ENCODE results near the gene POLN.
"Not testable (repeated sequence)": the region's sequence is repeated elsewhere in the genome, so short reads cannot be mapped to it uniquely, and the experiment has no call there.

Gene POLN

DNA sequence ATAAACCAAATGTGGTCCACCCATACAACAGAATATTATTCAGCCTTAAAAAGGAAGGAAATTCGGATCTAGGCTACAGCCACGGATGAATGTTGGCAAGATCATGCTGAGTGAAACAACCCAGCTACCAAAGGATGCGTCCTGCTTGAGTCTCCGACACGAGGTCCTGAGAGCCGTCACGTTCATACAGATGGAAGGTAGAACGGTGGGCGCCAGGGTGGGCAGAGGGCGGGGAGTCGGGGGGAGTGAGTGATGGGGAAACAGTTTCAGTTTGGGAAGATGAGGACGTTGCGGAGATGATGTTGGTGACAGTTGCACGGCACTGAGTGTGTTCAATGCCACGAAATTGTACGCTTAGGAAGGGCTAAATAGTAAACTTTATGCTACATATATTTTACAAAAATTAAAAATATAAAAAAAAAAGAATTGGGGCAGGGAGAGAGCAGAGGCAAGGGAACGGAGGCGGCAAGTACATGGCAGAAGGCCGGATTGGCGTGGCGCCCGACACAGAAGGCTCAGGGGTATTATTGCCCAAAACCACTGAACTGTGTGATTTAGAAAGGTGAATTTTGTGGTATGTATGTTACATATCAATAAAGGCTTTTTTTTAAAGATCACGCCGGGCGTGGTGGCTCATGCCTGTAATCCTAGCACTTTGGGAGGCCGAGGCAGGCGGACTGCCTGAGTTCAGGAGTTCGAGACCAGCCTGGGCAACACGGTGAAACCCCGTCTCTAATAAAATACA is 34.8 kb upstream of the POLN start:
- in situ Hi-C loops (cut with HindIII; ENCODE audit: low pct_ligation_motif_present, low sequenced_read_pairs): no loop called here
- Histone ChIP-seq H3K36me3 (replicated peaks) (no peaks in the 10 kb centered on the region), H3K27me3 (replicated peaks) (no peaks in the 10 kb centered on the region), H3K4me3 (ENCODE audit: low read depth, low read length) (no peak overlapping the region), H3K27ac (no peak overlapping the region)
- TF ChIP-seq, protein P1, sequence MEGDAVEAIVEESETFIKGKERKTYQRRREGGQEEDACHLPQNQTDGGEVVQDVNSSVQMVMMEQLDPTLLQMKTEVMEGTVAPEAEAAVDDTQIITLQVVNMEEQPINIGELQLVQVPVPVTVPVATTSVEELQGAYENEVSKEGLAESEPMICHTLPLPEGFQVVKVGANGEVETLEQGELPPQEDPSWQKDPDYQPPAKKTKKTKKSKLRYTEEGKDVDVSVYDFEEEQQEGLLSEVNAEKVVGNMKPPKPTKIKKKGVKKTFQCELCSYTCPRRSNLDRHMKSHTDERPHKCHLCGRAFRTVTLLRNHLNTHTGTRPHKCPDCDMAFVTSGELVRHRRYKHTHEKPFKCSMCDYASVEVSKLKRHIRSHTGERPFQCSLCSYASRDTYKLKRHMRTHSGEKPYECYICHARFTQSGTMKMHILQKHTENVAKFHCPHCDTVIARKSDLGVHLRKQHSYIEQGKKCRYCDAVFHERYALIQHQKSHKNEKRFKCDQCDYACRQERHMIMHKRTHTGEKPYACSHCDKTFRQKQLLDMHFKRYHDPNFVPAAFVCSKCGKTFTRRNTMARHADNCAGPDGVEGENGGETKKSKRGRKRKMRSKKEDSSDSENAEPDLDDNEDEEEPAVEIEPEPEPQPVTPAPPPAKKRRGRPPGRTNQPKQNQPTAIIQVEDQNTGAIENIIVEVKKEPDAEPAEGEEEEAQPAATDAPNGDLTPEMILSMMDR (IDR thresholded peaks at IDR 0.05; ENCODE audit: low read depth, low read length, missing control alignments): no peak
- no peak for DNase-seq

DNA sequence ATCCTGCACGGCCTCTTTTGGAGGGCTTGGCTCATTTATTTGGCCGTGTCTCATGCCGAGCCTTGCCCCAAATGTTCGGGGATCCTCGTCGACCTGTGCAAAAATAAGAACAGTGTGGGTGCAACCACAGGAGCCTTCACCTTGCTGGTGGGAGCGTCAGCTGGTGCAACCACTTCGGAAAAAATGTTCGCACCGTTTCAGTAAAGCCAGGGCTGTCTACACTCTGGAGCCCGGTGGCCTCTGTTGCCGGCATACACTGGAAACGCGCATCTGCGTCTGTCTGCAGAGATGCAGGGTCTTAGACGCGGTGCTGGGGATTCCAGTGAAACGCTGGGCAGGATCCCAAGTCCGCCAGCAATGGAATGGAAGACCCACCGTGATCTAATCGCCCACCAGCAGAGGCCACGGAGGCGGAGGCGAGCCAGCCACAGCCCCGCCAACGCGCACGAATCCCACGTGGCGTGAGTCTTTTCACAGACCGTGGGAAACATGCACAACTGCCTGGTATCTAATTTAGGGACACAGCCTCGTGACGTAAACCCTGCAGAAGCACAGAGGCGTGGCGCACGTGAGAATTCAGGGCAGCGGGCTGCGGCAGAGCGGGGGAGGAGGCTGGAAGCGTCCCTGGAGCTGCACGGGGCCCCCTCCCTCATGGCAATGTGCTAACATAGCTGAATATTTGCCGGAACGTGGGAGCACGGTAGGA is 33.8 kb upstream of the POLN start:
- H3K4me3 ChIP-seq (ENCODE audit: low read depth, low read length): no peak overlapping the region
- H3K27ac ChIP-seq: no peak overlapping the region
- DNase-seq: no peak
- H3K27me3 ChIP-seq (replicated peaks): no peaks in the 10 kb centered on the region
- in situ Hi-C loops (cut with HindIII; ENCODE audit: low pct_ligation_motif_present, low sequenced_read_pairs): no loop called here
- no peaks in the 10 kb centered on the region for H3K36me3 ChIP-seq (replicated peaks)
- TF ChIP-seq, protein P1 (IDR thresholded peaks at IDR 0.05; ENCODE audit: low read depth, low read length, missing control alignments): no peak

DNA sequence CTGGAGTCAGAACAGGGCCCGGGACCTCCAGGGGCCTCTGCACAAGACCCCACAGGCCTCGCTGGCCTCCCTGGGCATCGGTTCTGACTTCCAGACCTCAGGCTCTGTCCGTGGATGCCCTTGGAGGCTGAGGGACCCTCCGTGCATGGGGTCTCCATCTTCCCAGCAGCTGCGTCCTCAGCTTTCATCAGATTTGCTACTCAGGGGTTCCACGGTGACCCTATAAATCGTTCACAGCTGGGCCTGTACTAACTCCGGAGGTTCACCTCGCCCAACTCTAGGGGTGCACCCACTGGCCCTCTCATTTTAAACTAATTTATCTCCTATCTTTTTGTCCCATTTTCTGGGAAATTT is 33.1 kb upstream of the POLN start:
- H3K4me3 ChIP-seq (ENCODE audit: low read depth, low read length); in situ Hi-C loops (cut with HindIII; ENCODE audit: low pct_ligation_motif_present, low sequenced_read_pairs); DNase-seq; H3K27me3 ChIP-seq (replicated peaks); H3K36me3 ChIP-seq (replicated peaks); H3K27ac ChIP-seq: not testable (repeated sequence)

DNA sequence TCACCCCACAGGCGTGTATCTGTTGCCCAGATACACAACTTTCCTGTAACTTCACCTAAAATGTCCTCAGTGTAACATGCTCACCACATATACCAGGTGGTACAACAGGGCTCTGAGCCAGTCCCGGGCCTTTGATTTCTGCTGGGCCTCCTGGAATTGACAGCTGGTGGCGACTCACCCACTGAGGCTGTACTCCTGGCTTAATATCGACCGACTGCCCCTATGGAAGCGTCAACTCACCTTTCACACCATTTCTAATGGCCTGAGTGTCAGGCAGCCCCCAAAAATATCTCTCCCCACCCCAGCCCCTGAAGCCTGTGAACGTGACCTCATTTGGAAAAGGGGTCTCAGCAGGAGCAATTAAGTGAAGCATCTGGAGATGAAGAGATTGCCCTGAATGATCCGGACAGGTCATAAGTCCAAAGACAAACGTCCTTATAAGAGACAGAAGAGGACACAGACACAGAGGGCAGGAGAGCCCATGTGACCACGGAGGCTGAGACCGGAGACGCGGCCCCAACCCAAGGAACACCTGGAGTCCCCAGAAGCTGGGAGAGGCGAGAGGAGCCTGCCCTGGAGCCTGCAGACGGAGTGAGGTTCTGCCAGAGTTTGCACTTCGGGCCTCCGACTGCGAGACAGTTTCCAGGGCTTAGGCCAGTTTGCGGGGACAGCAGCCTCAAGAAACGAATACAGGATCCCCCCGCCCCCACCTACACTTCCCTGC is 32.6 kb upstream of the POLN start:
- Histone ChIP-seq H3K4me3 (ENCODE audit: low read depth, low read length) (no peak overlapping the region), H3K27me3 (replicated peaks) (no peaks in the 10 kb centered on the region), H3K36me3 (replicated peaks) (no peaks in the 10 kb centered on the region), H3K27ac (no peak overlapping the region)
- in situ Hi-C loops (cut with HindIII; ENCODE audit: low pct_ligation_motif_present, low sequenced_read_pairs): no loop called here
- no peak for DNase-seq
- TF ChIP-seq, protein P1 (IDR thresholded peaks at IDR 0.05; ENCODE audit: low read depth, low read length, missing control alignments): no peak

DNA sequence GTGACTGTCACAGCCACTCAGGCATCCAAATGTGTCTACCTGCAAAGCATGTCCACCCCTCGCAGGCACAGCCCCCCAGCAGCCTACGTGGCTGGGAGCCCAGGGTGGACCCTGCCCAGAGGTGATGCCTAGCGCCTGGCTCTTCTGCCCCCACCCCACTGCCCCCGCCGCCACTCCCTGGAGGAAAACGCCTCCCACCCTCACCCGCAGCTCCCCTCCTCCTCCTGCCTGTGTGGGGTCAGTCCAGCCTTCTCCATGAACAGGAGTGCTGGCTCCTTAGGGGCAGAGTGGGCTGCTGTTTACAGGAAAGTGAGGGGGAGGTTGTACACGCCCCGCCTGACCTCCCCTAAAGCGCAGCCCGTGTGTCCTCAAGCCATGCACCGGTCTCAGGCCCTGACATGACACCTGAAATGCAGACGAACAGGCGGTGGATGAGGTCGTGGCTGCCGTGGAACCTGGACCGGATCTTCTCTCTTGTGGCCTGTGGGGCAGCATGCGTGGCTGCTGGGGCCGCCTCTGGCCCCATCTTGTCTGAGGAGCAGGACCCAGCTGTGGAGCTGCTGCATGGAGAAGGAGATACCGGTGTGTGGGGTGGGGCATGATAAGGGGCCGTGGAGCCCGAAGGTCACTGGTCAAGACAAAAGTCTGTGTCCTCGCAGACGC is 31.9 kb upstream of the POLN start:
- TF ChIP-seq, protein P1 (IDR thresholded peaks at IDR 0.05; ENCODE audit: low read depth, low read length, missing control alignments): no peak
- Histone ChIP-seq H3K4me3 (ENCODE audit: low read depth, low read length) (no peak overlapping the region), H3K36me3 (replicated peaks) (no peaks in the 10 kb centered on the region), H3K27ac (no peak overlapping the region), H3K27me3 (replicated peaks) (no peaks in the 10 kb centered on the region)
- DNase-seq: no peak
- in situ Hi-C loops (cut with HindIII; ENCODE audit: low pct_ligation_motif_present, low sequenced_read_pairs): no loop called here

DNA sequence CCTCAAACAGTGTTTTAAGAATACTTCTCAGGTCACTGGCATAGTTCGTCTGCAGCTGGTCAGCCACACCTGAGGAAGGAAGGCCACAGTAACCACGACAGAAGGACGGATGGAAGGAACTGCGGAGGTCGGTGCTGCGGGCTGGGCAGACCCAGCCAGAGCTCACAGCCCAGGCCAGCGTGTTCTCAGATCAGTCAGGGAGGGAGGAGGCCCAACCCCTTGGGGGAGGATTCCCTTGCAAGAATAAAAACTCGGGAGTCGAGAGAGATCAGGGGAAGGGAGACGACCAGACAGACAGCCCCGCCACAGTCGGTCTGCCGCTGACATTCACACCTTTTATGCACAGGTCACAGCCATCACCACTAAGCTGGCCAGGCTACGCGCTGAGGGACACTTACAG is 31.3 kb upstream of the POLN start:
- no peak overlapping the region for H3K27ac ChIP-seq
- in situ Hi-C loops (cut with HindIII; ENCODE audit: low pct_ligation_motif_present, low sequenced_read_pairs): no loop called here
- H3K36me3 ChIP-seq (replicated peaks): no peaks in the 10 kb centered on the region
- H3K4me3 ChIP-seq (ENCODE audit: low read depth, low read length): no peak overlapping the region
- H3K27me3 ChIP-seq (replicated peaks): no peaks in the 10 kb centered on the region
- no peak for DNase-seq
- TF ChIP-seq, protein P1 (IDR thresholded peaks at IDR 0.05; ENCODE audit: low read depth, low read length, missing control alignments): no peak

All from brain microvascular endothelial cell (primary cell).